Activated naive CD8-positive, alpha-beta T cell treated with anti-CD3 and anti-CD28 coated beads for 36 hours (primary cell): Measurements from ENCODE around the gene GRM8. TPM values are rescaled to one million over a fixed set of nuclear protein-coding genes. Genes with fewer than 3 reads are reported as not detected.
"Not testable (repeated sequence)": the region's sequence is repeated elsewhere in the genome, so short reads cannot be mapped to it uniquely, and the experiment has no call there.

Experiments used
- DNase-seq: peaks from one replicate; pipeline ENCODE4 v3.0.0; 2021
- H3K27ac Mint-ChIP-seq: one replicate; pipeline ENCODE4 v1.8.0; 2022; ENCODE audit warnings: mild to moderate bottlenecking, moderate library complexity, mixed read lengths
- H3K27me3 Mint-ChIP-seq: one replicate; pipeline ENCODE4 v1.8.0; 2022; ENCODE audit warnings: mild to moderate bottlenecking, mixed read lengths
- H3K36me3 Mint-ChIP-seq: one replicate; pipeline ENCODE4 v1.8.0; 2021; ENCODE audit warnings: mild to moderate bottlenecking, mixed read lengths
- H3K4me1 Mint-ChIP-seq: one replicate; pipeline ENCODE4 v1.8.0; 2021; ENCODE audit warnings: mixed read lengths
- H3K4me3 Mint-ChIP-seq: one replicate; pipeline ENCODE4 v1.8.0; 2022; ENCODE audit warnings: mild to moderate bottlenecking, moderate library complexity, mixed read lengths
- H3K9me3 Mint-ChIP-seq: one replicate; pipeline ENCODE4 v1.8.0; 2022; ENCODE audit warnings: mixed read lengths
- total RNA-seq, 2 experiments: library from RNA; stranded (reverse); gene quantifications; one replicate each; pipeline ENCODE4 v1.2.3, GENCODE V29; 2021

The GRM8 gene
- total RNA-seq, 2 experiments from 2014 or later = not detected

DNA sequence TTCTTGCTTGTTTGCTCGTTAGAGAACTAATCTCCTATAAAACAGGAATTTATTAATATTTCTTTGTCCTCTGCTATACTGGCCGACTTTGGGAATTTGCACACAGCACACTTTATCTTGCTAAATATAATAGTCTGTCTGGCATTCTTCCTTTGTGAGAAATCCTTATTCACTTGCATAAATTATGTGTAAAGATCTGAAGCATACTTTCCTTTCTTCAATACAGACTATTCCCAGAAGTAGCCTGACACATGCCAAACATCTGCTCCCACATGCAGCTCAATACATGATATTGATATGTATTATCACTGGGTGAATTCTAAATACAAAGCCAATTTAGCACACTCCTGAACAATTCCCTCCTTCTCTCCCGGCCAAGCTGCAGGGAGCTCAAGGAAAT is 273.9 kb downstream of the GRM8 start:
- no peak for DNase-seq
- no peak overlapping the region for H3K4me3 Mint-ChIP-seq
- no peaks in the 10 kb centered on the region for H3K36me3 Mint-ChIP-seq
- no peak overlapping the region for H3K27ac Mint-ChIP-seq
- no peaks in the 10 kb centered on the region for H3K9me3 Mint-ChIP-seq
- H3K4me1 Mint-ChIP-seq = no peaks in the 10 kb centered on the region
- H3K27me3 Mint-ChIP-seq = peaks cover 10% of the 10 kb centered on the region

DNA sequence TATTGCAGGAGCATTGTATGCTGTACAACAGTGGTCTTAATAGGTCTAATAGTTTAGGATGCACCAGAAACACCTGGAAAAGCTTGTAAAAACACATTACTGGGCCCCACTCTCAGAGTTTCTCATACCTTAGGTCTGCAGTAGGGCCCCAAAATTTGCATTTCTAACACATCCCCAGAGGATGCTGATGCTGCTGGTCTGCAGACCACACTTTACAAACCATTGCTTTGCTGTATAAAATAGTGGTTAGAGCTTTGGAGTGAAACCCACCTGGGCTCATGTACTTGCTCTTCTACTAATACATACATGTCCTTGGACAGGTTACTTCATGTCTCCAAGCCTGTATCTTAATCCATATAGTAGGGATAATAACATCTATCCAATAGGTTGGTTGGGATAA is 279.7 kb downstream of the GRM8 start:
- no peak overlapping the region for H3K4me3 Mint-ChIP-seq
- H3K36me3 Mint-ChIP-seq = no peaks in the 10 kb centered on the region
- H3K9me3 Mint-ChIP-seq = no peaks in the 10 kb centered on the region
- H3K27ac Mint-ChIP-seq = no peak overlapping the region
- no peak for DNase-seq
- H3K4me1 Mint-ChIP-seq = no peaks in the 10 kb centered on the region
- H3K27me3 Mint-ChIP-seq = peaks cover 13% of the 10 kb centered on the region

DNA sequence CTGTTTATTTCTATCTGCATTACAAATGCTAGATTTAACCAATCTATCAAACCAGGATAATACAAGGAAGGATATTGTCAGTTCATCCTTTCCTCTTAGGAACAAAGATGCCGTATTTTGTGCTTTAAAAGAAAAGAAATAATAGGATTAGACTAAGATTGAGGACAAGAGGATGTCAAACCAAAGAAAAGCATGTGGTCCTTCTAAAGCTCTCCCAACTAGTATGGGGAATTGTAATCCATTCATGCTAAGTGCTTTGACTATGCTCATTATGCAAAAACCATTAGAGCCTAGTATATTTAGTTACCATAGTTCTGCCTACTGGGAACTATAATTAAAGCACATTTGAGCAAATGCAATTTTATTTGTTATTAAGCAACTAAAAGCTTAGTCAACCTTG is 280.2 kb downstream of the GRM8 start:
- H3K36me3 Mint-ChIP-seq = no peaks in the 10 kb centered on the region
- no peaks in the 10 kb centered on the region for H3K9me3 Mint-ChIP-seq

DNA sequence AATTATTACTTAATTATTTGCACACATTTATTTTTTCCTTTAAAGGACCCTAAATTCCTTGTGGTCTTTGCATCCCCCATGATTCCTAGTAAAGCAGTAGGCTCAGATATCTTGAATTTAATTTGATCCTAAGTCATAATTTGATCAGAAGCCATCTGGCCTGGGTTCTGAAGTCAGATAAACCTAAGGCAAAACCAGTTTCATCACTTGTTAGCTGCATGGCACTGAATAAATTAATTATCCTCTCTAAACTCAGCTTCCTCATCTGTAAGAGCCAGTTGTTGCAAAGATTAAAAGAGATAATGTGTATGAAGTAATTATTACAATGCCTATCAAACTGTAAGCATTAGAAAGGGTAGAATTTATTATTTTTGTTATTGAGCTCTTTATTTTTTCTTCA is 293.1 kb downstream of the GRM8 start:
- Mint-ChIP-seq H3K9me3 (no peaks in the 10 kb centered on the region), H3K36me3 (no peaks in the 10 kb centered on the region), H3K27ac (no peak overlapping the region), H3K4me1 (no peaks in the 10 kb centered on the region), H3K27me3 (peaks cover 11% of the 10 kb centered on the region), H3K4me3 (no peak overlapping the region)
- no peak for DNase-seq

More for the DNA sequence above, 280.2 kb downstream of the GRM8 start:
- H3K27ac Mint-ChIP-seq = no peak overlapping the region
- peaks cover 13% of the 10 kb centered on the region for H3K27me3 Mint-ChIP-seq
- no peak for DNase-seq
- H3K4me1 Mint-ChIP-seq = no peaks in the 10 kb centered on the region
- H3K4me3 Mint-ChIP-seq = no peak overlapping the region

DNA sequence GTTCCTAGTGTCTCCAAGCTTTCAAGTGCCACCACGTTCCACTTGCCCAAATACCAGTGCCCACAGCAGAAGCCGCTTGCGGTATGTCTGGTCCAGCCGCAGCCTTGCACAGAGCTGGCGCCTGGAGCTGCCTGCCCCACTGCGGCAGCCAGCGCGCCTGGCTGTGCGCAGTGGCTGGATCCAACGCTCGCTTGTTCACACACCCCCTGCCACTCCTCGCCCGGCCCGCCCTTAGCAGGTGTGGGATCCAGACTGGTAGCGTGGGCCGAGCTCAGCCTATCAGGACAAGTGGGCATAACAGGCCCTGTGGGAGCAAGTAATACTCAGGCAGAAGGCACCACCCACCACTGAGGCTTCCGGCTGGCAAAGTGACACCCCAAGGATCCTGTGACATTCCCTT is 294.4 kb downstream of the GRM8 start:
- H3K36me3 Mint-ChIP-seq = no peaks in the 10 kb centered on the region
- H3K27ac Mint-ChIP-seq = no peak overlapping the region
- H3K9me3 Mint-ChIP-seq = no peaks in the 10 kb centered on the region
- DNase-seq = no peak
- peaks cover 6% of the 10 kb centered on the region for H3K27me3 Mint-ChIP-seq
- H3K4me3 Mint-ChIP-seq = no peak overlapping the region
- no peaks in the 10 kb centered on the region for H3K4me1 Mint-ChIP-seq

DNA sequence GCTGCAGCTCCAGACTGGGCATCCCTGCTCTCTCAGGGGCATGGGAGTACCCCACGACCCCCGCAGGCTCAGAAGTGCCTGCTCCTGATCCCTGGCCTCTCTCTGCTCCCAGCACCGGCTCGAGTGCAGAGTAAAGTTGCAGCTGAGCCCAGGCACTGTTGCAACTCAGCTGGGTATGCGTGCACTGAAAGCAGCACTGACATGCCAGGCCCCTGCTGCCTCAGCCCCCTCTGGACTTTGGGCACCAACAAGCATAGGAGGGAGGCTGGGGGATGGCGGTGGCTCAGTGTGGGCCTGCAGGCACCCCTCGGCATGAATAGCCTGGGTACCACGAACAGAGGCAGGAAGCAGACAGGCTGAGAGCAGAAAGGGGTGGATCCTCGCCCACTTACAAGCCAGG is 295.3 kb downstream of the GRM8 start:
- Mint-ChIP-seq H3K27me3 (peaks cover 6% of the 10 kb centered on the region), H3K36me3 (no peaks in the 10 kb centered on the region), H3K4me1 (no peaks in the 10 kb centered on the region), H3K27ac (no peak overlapping the region), H3K4me3 (no peak overlapping the region), H3K9me3 (no peaks in the 10 kb centered on the region)
- DNase-seq = no peak

DNA sequence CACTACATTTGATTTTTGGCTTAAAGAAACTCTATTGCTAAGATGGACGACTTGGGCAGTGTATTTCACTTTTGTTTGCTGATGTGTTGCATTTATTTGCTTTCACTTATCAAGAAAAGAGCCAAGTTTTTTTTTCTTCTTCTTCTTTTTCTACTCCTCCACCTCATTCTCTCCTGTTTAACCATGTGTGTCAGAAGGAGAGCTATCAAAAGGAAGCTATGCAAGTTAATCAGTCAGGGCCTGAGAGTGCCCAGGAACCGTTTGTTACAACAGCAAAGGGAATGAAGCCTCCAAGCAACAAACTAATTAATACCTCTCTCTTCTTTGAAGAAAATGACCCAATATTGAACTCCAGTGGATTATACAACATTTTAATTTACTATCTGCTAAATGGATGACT is 299.3 kb downstream of the GRM8 start:
- no peaks in the 10 kb centered on the region for H3K4me1 Mint-ChIP-seq
- no peaks in the 10 kb centered on the region for H3K27me3 Mint-ChIP-seq
- H3K36me3 Mint-ChIP-seq = no peaks in the 10 kb centered on the region
- H3K27ac Mint-ChIP-seq = no peak overlapping the region
- no peak overlapping the region for H3K4me3 Mint-ChIP-seq
- H3K9me3 Mint-ChIP-seq = no peaks in the 10 kb centered on the region
- no peak for DNase-seq

DNA sequence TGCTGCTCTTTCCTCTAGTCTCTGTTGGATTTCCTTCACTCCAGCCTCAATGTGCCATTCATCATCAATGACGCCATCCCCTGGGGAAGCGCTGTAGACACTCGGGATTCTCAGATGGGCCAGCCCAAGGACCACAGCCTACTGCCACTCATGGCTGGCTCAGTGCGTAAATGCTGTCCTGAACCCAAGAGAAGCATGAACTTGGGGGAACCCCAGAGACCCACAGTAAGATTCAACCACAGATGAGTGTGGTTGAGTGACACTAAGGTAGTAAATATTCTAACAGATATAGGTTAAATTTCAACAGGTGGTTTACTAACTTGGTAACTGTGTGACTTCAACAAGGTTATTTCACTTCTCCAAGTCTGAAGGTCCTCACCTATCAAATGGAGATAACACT is 304.1 kb downstream of the GRM8 start:
- Mint-ChIP-seq H3K27ac (no peak overlapping the region), H3K27me3 (no peaks in the 10 kb centered on the region), H3K9me3 (no peaks in the 10 kb centered on the region), H3K4me1 (no peaks in the 10 kb centered on the region), H3K36me3 (no peaks in the 10 kb centered on the region), H3K4me3 (no peak overlapping the region)
- DNase-seq = no peak

DNA sequence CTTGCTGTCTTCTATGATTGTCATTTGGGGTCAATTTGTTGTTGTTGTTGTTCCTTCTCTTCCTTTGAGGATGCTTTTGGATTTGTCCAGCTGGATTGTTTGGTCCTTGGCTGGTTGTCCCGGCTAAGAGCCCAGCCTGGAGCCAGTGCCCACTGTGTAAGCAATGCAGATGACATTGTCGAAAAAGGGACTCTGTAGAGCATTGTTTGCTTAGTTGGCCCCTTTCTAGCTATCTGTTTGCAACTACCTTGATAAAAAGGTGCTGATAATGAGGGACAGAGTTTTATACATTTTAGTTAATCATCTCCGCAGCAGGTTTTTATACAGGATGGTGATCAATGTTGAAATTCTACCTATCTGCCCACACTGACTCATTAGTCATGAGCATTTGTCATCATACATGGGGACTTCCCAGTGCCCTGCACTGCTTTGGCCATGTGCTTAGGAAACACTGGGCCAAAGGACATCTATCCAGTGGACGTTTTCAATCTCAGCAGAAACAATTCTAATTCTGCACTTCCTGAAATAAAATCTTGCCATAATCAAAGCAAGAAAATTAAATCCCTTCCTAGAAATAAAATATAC is 311.9 kb downstream of the GRM8 start:
- DNase-seq = no peak
- Mint-ChIP-seq H3K4me1 (no peaks in the 10 kb centered on the region), H3K27ac (no peak overlapping the region), H3K4me3 (no peak overlapping the region), H3K36me3 (no peaks in the 10 kb centered on the region), H3K9me3 (no peaks in the 10 kb centered on the region), H3K27me3 (peaks cover 7% of the 10 kb centered on the region)

DNA sequence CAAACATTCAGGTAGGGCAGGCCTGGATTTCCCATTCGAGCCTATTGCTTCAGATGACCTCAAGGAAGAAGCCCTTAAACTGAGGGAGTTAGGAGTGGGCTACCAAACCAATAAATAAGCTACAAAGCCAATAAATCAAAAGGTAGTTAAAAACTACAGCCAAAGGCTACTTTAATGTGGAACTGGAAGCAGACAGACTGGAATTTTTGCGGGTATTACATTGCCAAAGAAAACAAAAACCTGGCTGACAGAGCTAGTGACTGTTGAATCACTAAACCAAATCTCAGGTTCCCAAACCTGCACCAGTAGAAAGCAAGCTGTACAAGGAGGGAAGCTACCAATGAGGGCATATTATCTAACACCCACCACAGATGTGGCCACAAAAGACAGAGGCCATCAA is 315.6 kb downstream of the GRM8 start:
- Mint-ChIP-seq H3K36me3 (no peaks in the 10 kb centered on the region), H3K27ac (no peak overlapping the region), H3K27me3 (peaks cover 7% of the 10 kb centered on the region), H3K4me3 (no peak overlapping the region), H3K9me3 (no peaks in the 10 kb centered on the region), H3K4me1 (no peaks in the 10 kb centered on the region)
- DNase-seq = no peak

DNA sequence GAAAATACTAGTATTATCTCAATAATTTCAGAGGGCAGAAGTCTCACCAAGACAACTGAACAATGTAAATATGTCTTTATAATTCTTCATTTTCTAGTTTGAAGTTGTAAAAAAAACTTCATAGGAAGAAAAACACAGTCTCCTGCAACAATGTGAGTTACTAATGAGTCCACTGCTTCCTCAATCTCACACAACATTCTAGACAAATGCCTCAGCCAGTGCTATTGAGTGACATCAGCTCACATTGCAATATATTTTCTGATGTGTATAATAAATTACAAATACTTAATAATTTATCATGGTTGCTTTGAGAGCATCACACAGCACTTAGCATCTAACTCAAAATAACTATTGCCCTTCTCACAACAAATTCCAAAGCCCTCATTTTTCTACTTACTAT is 321.2 kb downstream of the GRM8 start:
- H3K9me3 Mint-ChIP-seq = no peaks in the 10 kb centered on the region
- H3K27me3 Mint-ChIP-seq = peaks cover 9% of the 10 kb centered on the region
- H3K4me3 Mint-ChIP-seq = no peak overlapping the region
- no peak for DNase-seq
- no peaks in the 10 kb centered on the region for H3K36me3 Mint-ChIP-seq
- no peak overlapping the region for H3K27ac Mint-ChIP-seq
- H3K4me1 Mint-ChIP-seq = no peaks in the 10 kb centered on the region

DNA sequence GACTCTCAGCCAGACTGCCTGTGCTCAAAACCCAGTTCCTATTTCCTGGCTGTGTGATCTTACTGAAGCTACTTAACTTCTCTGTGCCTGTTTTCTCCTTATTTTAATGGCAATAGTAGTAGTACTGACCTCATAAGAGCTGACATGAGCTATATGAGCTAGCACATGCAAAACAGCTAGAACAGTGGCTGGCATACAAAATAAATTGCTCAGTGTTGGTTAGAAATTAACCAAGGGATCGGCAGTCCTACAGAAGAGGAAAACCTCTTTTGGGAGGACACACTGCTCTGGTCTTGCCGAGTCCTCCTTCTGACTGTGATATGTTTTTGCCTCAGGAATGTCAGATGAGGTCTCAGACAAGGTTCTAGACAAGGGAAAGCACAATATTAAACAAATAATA is 322.6 kb downstream of the GRM8 start:
- no peak overlapping the region for H3K27ac Mint-ChIP-seq
- H3K36me3 Mint-ChIP-seq = no peaks in the 10 kb centered on the region
- H3K9me3 Mint-ChIP-seq = no peaks in the 10 kb centered on the region
- no peak overlapping the region for H3K4me3 Mint-ChIP-seq
- DNase-seq = no peak
- H3K27me3 Mint-ChIP-seq = peaks cover 12% of the 10 kb centered on the region
- H3K4me1 Mint-ChIP-seq = no peaks in the 10 kb centered on the region

DNA sequence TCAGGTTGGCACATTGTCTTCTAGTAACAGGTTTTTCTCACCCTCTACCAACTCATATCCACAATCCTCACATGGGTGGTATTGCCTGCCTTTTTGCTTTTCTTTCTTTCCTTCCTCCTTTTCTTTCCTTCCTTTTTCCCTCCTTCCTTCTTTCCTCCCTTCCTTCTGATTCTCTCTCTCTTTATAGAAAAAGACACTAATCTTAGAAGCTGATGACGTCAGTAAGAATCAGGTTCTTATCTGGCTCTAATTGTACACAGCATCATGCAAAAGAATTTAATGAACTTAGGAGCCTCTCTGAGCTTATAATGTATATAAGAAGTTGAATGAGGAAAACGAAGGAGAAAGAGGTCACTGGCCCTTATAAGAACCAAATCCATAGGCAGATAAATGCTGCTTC is 328.3 kb downstream of the GRM8 start:
- no peaks in the 10 kb centered on the region for H3K36me3 Mint-ChIP-seq
- H3K27ac Mint-ChIP-seq = no peak overlapping the region
- H3K27me3 Mint-ChIP-seq = peaks cover 8% of the 10 kb centered on the region
- no peaks in the 10 kb centered on the region for H3K4me1 Mint-ChIP-seq
- H3K4me3 Mint-ChIP-seq = no peak overlapping the region
- H3K9me3 Mint-ChIP-seq = no peaks in the 10 kb centered on the region
- no peak for DNase-seq

DNA sequence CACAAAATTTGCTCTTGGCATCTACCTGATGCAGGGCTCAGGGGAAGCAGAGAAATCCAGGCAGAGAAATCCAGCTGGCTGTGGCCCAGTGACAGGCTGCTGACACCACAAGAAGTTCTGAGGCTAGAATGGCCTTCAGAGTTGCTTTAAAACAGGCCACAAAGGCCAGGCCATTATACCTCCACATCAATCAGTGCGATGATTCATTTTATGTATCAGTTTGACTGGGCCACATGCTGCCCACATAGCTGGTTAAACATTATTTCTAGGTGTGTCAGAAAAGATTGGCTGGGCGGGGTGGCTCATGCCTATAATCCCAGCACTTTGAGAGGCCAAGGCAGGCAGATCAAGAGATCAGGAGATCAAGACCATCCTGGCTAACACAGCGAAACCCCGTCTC is 341.1 kb downstream of the GRM8 start:
- not testable (repeated sequence) for DNase-seq, H3K27ac Mint-ChIP-seq, H3K9me3 Mint-ChIP-seq, H3K4me1 Mint-ChIP-seq, H3K27me3 Mint-ChIP-seq, H3K36me3 Mint-ChIP-seq, H3K4me3 Mint-ChIP-seq

DNA sequence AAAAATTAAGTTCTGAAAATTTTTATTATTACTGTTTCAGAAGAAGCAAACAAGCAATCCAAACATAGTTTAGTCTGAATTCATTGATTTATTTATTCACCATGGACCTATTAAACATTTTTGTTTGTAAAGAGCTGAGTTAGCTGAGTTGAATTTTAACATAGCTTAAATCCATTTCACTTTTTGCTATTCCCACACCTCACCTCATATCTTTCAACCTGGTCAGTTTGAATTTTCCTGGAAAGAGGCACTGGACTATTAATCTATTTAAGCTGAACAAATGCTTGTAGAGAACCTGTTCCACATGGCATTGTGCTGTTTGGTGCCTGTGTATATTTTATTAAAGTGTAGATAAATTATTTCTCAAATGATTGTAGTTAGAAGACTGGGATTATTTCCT is 344.2 kb downstream of the GRM8 start:
- DNase-seq, H3K27ac Mint-ChIP-seq, H3K36me3 Mint-ChIP-seq, H3K27me3 Mint-ChIP-seq, H3K9me3 Mint-ChIP-seq, H3K4me1 Mint-ChIP-seq, H3K4me3 Mint-ChIP-seq: not testable (repeated sequence)

DNA sequence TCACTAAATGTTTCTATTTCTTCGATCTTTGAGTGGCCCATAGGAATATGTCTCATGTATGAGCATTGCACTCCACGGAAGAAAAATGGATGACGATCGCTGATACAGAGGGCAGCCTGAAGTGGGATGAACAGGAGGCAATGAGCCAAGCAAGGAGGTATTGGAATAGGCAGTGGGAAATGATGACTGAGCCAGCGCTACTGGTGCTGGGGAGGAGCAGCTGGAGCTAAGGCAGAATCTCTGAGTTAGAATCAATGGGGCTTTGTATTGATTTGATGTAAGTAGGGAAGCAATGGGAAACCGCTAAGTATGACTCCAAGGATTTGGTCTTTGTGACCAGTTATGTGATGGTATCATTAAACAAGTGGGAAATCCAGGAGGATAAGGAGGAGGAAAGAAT is 345.1 kb downstream of the GRM8 start:
- not testable (repeated sequence) for H3K4me3 Mint-ChIP-seq, H3K9me3 Mint-ChIP-seq, H3K36me3 Mint-ChIP-seq, DNase-seq, H3K27ac Mint-ChIP-seq, H3K27me3 Mint-ChIP-seq, H3K4me1 Mint-ChIP-seq

DNA sequence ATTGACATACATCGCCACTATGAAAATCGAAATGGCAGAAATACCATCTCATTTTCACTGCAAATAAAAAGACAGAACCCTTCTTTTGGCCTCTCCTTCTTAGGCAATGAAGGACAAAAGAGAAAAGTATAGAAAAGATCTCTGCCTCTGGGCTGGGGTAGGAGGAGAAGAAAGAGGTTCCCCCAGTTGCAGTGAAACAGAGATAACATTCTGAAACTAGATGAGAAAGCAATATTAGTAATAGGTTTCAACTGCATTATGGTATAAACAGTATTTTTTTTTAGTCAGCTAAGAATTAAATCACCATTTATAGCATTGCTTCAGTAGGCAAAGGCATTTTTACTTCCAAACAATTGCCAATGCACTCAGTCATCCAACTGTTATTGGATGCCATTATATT is 347.5 kb downstream of the GRM8 start:
- not testable (repeated sequence) for H3K9me3 Mint-ChIP-seq, H3K4me3 Mint-ChIP-seq, H3K4me1 Mint-ChIP-seq, DNase-seq, H3K27ac Mint-ChIP-seq, H3K36me3 Mint-ChIP-seq
- H3K27me3 Mint-ChIP-seq = peaks cover 17% of the 10 kb centered on the region
